ENCODE data around the gene LGR6.

Gene LGR6

DNA sequence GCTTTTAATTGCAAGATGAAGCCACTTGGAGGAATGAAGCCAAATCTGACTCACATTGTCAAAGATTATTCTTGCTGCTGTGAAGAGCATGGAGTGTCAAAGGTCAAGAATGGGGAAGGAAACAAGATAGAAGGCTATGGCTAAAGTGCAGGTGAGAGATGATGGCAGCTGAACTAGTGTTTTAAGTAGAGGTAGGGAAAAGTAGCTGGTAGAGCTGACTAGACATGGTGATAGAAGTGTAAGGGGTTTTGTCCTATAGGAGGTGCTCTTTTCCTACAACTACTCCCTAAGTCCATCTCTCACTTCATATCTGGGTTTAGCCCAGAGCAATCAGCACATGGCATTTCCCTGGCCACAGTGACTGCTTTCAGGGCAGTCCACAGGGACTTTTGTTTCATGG is 136.3 kb downstream of the LGR6 start:
- no peak overlapping the region for H4K12ac ChIP-seq (ENCODE audit: low read depth, low read length)
- DNase-seq = peak in 1 of 2 donors; percentile 10
- H3K14ac ChIP-seq (ENCODE audit: low read length) = no peak overlapping the region
- H3K27ac ChIP-seq (ENCODE audit: low read depth, low read length) = no peak overlapping the region
- H3K79me2 ChIP-seq (ENCODE audit: control insufficient read depth, insufficient read depth, low read length, poor library complexity) = no peaks in the 10 kb centered on the region
- H3K4me1 ChIP-seq (ENCODE audit: control insufficient read depth in 1 of 2, insufficient read depth in 2 of 2, low read length in 2 of 2) = no peaks in the 10 kb centered on the region
- no peak overlapping the region for H2BK120ac ChIP-seq (ENCODE audit: insufficient read depth, low read length, poor library complexity)
- H3K4ac ChIP-seq (ENCODE audit: low read depth, low read length) = no peak overlapping the region
- H2BK12ac ChIP-seq (ENCODE audit: low read length) = no peak overlapping the region
- no peak overlapping the region for H3K23ac ChIP-seq (ENCODE audit: low read length)
- H3K4me2 ChIP-seq (ENCODE audit: low read length) = no peak overlapping the region
- H2AK5ac ChIP-seq (ENCODE audit: low read length) = no peak overlapping the region
- H3K27me3 ChIP-seq (ENCODE audit: insufficient read depth, low read length) = no peaks in the 10 kb centered on the region
- no peaks in the 10 kb centered on the region for H3K79me1 ChIP-seq (ENCODE audit: low read length)
- no peak overlapping the region for H2AFZ ChIP-seq (ENCODE audit: insufficient read depth, low read length, poor library complexity)
- H3K4me3 ChIP-seq (ENCODE audit: low read depth, low read length) = no peak overlapping the region
- H2BK5ac ChIP-seq (ENCODE audit: low read depth, low read length, poor library complexity) = no peak overlapping the region
- H3K9ac ChIP-seq (ENCODE audit: low read length) = no peak overlapping the region
- peaks cover 1 to 15% of the 10 kb centered on the region in 2 experiments for H3K36me3 ChIP-seq (ENCODE audit: control insufficient read depth in 1 of 2, insufficient read depth in 2 of 2, low read length in 2 of 2)
- no peaks in the 10 kb centered on the region for H3K9me3 ChIP-seq (ENCODE audit: insufficient read depth, low read depth, low read length)
- H3K18ac ChIP-seq (ENCODE audit: low read length) = no peak overlapping the region
- H4K91ac ChIP-seq (ENCODE audit: low read depth, low read length) = no peak overlapping the region
- H4K8ac ChIP-seq (ENCODE audit: low read depth, low read length) = no peak overlapping the region

DNA sequence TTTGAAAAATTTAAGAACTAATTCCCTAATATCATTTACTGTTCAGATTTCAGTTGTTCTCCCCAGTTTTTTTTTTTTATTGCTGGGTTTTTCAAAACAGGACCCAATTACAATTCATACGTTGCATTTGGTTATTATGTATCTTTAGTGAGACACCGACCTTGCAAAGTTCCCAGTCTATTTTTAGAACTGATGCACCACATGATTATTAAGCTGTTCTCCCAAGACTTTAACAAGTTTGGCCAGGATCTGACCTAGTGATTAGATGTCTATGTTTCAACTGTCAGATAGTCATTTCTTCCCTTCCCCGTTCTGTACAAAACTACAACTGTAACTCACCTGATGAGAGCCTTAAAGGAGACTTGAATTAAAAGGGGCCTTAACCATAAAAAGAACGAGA is 140.3 kb downstream of the LGR6 start:
- WGBS (ENCODE audit: extremely low coverage, insufficient coverage, insufficient read length) = no CpG with 5 or more reads among the region's 4 CpGs
- H4K91ac ChIP-seq (ENCODE audit: low read depth, low read length) = no peak overlapping the region
- H3K4ac ChIP-seq (ENCODE audit: low read depth, low read length) = no peak overlapping the region
- no peaks in the 10 kb centered on the region for H3K4me1 ChIP-seq (ENCODE audit: control insufficient read depth in 1 of 2, insufficient read depth in 2 of 2, low read length in 2 of 2)
- no peak overlapping the region for H3K4me3 ChIP-seq (ENCODE audit: low read depth, low read length)
- H3K23ac ChIP-seq (ENCODE audit: low read length) = no peak overlapping the region
- H2BK5ac ChIP-seq (ENCODE audit: low read depth, low read length, poor library complexity) = no peak overlapping the region
- no peaks in the 10 kb centered on the region for H3K79me1 ChIP-seq (ENCODE audit: low read length)
- no peak overlapping the region for H4K8ac ChIP-seq (ENCODE audit: low read depth, low read length)
- H4K12ac ChIP-seq (ENCODE audit: low read depth, low read length) = no peak overlapping the region
- DNase-seq = no peak
- H3K27me3 ChIP-seq (ENCODE audit: insufficient read depth, low read length) = no peaks in the 10 kb centered on the region
- no peak overlapping the region for H2BK12ac ChIP-seq (ENCODE audit: low read length)
- no peak overlapping the region for H2BK120ac ChIP-seq (ENCODE audit: insufficient read depth, low read length, poor library complexity)
- no peak overlapping the region for H2AK5ac ChIP-seq (ENCODE audit: low read length)
- H3K27ac ChIP-seq (ENCODE audit: low read depth, low read length) = no peak overlapping the region
- no peak overlapping the region for H3K14ac ChIP-seq (ENCODE audit: low read length)
- no peaks in the 10 kb centered on the region for H3K9me3 ChIP-seq (ENCODE audit: insufficient read depth, low read depth, low read length)
- H3K79me2 ChIP-seq (ENCODE audit: control insufficient read depth, insufficient read depth, low read length, poor library complexity) = no peaks in the 10 kb centered on the region
- H3K9ac ChIP-seq (ENCODE audit: low read length) = no peak overlapping the region
- H2AFZ ChIP-seq (ENCODE audit: insufficient read depth, low read length, poor library complexity) = no peak overlapping the region
- H3K36me3 ChIP-seq (ENCODE audit: control insufficient read depth in 1 of 2, insufficient read depth in 2 of 2, low read length in 2 of 2) = peaks cover 4 to 19% of the 10 kb centered on the region in 2 experiments
- no peak overlapping the region for H3K4me2 ChIP-seq (ENCODE audit: low read length)
- no peak overlapping the region for H3K18ac ChIP-seq (ENCODE audit: low read length)

DNA sequence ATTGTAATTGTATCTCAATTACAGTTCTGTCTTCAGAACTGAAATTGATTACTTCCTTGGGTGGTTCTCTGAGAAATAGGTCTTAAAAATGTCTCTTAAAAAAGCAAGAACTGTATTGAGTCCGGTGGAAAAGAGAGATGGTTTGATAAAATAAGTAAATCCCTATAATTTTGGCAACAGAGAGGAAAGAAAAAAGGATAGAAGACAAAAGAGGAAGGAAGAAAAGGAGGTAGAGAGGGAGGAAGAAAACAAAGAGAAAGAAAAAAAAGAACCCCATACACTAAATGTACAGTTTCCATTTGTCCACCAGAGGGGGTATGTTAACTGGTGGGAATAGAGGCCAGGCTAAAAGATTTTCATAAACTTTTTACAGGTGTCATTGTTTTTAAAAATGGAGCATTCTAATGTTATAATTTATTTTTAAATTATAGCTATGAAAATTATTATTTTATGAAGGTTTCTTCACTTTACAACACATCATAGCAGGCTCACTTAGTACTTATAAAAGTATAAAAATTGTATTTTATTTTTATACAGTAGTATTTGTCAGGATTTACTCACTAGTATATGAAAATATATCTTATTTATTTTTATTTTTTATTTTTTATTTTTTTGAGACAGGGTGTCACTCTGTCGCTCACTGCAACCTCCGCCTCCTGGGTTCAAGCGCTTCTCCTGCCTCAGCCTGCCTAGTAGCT is 150.2 kb downstream of the LGR6 start:
- peaks cover 2% of the 10 kb centered on the region for H3K79me2 ChIP-seq (ENCODE audit: control insufficient read depth, insufficient read depth, low read length, poor library complexity)
- H3K18ac ChIP-seq (ENCODE audit: low read length) = no peak overlapping the region
- peaks cover 0 to 2% of the 10 kb centered on the region in 2 experiments for H3K4me1 ChIP-seq (ENCODE audit: control insufficient read depth in 1 of 2, insufficient read depth in 2 of 2, low read length in 2 of 2)
- H3K27me3 ChIP-seq (ENCODE audit: insufficient read depth, low read length) = no peaks in the 10 kb centered on the region
- H2AFZ ChIP-seq (ENCODE audit: insufficient read depth, low read length, poor library complexity) = no peak overlapping the region
- H2BK5ac ChIP-seq (ENCODE audit: low read depth, low read length, poor library complexity) = no peak overlapping the region
- H2BK120ac ChIP-seq (ENCODE audit: insufficient read depth, low read length, poor library complexity) = no peak overlapping the region
- no peak overlapping the region for H3K27ac ChIP-seq (ENCODE audit: low read depth, low read length)
- H3K79me1 ChIP-seq (ENCODE audit: low read length) = peaks cover 5% of the 10 kb centered on the region
- H4K8ac ChIP-seq (ENCODE audit: low read depth, low read length) = no peak overlapping the region
- no peaks in the 10 kb centered on the region for H3K36me3 ChIP-seq (ENCODE audit: control insufficient read depth in 1 of 2, insufficient read depth in 2 of 2, low read length in 2 of 2)
- H3K14ac ChIP-seq (ENCODE audit: low read length) = no peak overlapping the region
- no peak overlapping the region for H3K4me2 ChIP-seq (ENCODE audit: low read length)
- no peak overlapping the region for H4K12ac ChIP-seq (ENCODE audit: low read depth, low read length)
- no peak overlapping the region for H3K9ac ChIP-seq (ENCODE audit: low read length)
- H2AK5ac ChIP-seq (ENCODE audit: low read length) = no peak overlapping the region
- H3K4me3 ChIP-seq (ENCODE audit: low read depth, low read length) = no peak overlapping the region
- H3K4ac ChIP-seq (ENCODE audit: low read depth, low read length) = no peak overlapping the region
- H4K91ac ChIP-seq (ENCODE audit: low read depth, low read length) = no peak overlapping the region
- DNase-seq = peak in 1 of 2 donors; percentile 74
- no CpG with 5 or more reads among the region's 4 CpGs for WGBS (ENCODE audit: extremely low coverage, insufficient coverage, insufficient read length)
- no peak overlapping the region for H3K23ac ChIP-seq (ENCODE audit: low read length)
- H3K9me3 ChIP-seq (ENCODE audit: insufficient read depth, low read depth, low read length) = no peaks in the 10 kb centered on the region
- no peak overlapping the region for H2BK12ac ChIP-seq (ENCODE audit: low read length)

DNA sequence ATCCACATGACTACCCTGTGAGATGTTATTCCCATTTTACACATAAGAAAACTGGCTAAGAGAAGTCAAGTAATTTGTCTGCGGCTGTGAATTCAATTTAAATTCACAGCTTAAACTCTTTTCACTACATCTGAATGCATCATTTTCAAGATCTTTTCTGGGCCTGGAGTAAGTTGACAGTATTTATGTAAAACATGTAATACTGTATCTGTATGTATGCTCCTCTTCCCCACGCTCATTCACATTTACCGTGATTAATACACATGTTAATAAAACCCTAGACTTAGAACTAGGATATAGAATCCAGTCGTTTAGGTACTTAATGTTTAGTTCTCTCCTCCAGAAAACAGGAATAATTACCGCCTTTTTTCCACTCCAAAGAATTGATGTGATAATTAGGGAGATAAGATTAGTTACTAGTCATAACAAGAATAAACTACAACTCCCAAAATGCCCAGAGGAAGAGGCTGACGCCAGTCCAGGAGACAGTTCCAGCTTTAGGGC is 154.5 kb downstream of the LGR6 start:
- H3K4me2 ChIP-seq (ENCODE audit: low read length) = no peak overlapping the region
- no peaks in the 10 kb centered on the region for H3K36me3 ChIP-seq (ENCODE audit: control insufficient read depth in 1 of 2, insufficient read depth in 2 of 2, low read length in 2 of 2)
- no peak overlapping the region for H3K27ac ChIP-seq (ENCODE audit: low read depth, low read length)
- H3K14ac ChIP-seq (ENCODE audit: low read length) = no peak overlapping the region
- H3K9ac ChIP-seq (ENCODE audit: low read length) = no peak overlapping the region
- DNase-seq = no peak
- no peak overlapping the region for H2AFZ ChIP-seq (ENCODE audit: insufficient read depth, low read length, poor library complexity)
- peaks cover 5% of the 10 kb centered on the region for H3K79me1 ChIP-seq (ENCODE audit: low read length)
- no peak overlapping the region for H2BK120ac ChIP-seq (ENCODE audit: insufficient read depth, low read length, poor library complexity)
- H3K4me1 ChIP-seq (ENCODE audit: control insufficient read depth in 1 of 2, insufficient read depth in 2 of 2, low read length in 2 of 2) = no peaks in the 10 kb centered on the region
- H3K79me2 ChIP-seq (ENCODE audit: control insufficient read depth, insufficient read depth, low read length, poor library complexity) = peaks cover 5% of the 10 kb centered on the region
- H3K18ac ChIP-seq (ENCODE audit: low read length) = no peak overlapping the region
- H2AK5ac ChIP-seq (ENCODE audit: low read length) = no peak overlapping the region
- no peaks in the 10 kb centered on the region for H3K27me3 ChIP-seq (ENCODE audit: insufficient read depth, low read length)
- WGBS (ENCODE audit: extremely low coverage, insufficient coverage, insufficient read length) = no CpG with 5 or more reads among the region's 6 CpGs
- H4K8ac ChIP-seq (ENCODE audit: low read depth, low read length) = no peak overlapping the region
- H2BK5ac ChIP-seq (ENCODE audit: low read depth, low read length, poor library complexity) = no peak overlapping the region
- no peak overlapping the region for H3K4me3 ChIP-seq (ENCODE audit: low read depth, low read length)
- H4K12ac ChIP-seq (ENCODE audit: low read depth, low read length) = no peak overlapping the region
- H3K9me3 ChIP-seq (ENCODE audit: insufficient read depth, low read depth, low read length) = no peaks in the 10 kb centered on the region
- no peak overlapping the region for H4K91ac ChIP-seq (ENCODE audit: low read depth, low read length)
- no peak overlapping the region for H3K23ac ChIP-seq (ENCODE audit: low read length)
- H2BK12ac ChIP-seq (ENCODE audit: low read length) = no peak overlapping the region
- H3K4ac ChIP-seq (ENCODE audit: low read depth, low read length) = no peak overlapping the region

Data from trophoblast cell (in vitro differentiated cells and primary cell).